HFF-Myc (cell line): ENCODE measurements around the gene CMIP.

Experiments used
- DNase-seq: peaks from one replicate; pipeline ENCODE4 v3.0.0-alpha.2; 2011; ENCODE audit warnings: low read depth; ENCODE audit errors: extremely low read depth
- H3K4me3 ChIP-seq: replicated peaks from 2 replicates; pipeline ENCODE4 v1.5.1; 2011; ENCODE audit warnings: low read depth, mild to moderate bottlenecking, control low read depth, low read length
- TF ChIP-seq, protein P1 (sequence below): IDR thresholded peaks from 2 replicates; pipeline ENCODE4 v1.5.1; 2012; ENCODE audit warnings: mild to moderate bottlenecking, low read depth, low read length, control low read depth; ENCODE audit errors: missing control alignments

The CMIP gene

DNA sequence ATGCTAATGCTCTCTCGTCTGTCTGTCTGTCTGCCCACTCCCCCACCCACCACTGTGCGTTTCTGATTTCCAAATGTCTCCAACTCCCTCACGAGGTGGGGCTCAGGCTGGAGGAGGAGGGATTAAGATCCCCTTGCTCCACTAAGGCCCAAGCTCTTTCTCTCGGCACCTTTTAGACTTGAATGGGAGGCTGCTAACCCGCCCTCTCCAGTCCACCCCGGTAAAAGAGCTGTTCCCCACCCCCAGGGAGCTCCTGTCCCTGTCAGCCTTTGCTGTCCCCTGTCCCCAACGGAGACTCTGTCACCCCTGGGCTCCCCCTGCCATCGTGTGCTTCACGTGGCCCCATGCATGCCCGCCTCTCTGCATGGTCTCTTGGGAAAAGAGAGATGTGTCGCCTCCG lies 266.0 kb downstream of the CMIP start:
- TF ChIP-seq, protein P1, sequence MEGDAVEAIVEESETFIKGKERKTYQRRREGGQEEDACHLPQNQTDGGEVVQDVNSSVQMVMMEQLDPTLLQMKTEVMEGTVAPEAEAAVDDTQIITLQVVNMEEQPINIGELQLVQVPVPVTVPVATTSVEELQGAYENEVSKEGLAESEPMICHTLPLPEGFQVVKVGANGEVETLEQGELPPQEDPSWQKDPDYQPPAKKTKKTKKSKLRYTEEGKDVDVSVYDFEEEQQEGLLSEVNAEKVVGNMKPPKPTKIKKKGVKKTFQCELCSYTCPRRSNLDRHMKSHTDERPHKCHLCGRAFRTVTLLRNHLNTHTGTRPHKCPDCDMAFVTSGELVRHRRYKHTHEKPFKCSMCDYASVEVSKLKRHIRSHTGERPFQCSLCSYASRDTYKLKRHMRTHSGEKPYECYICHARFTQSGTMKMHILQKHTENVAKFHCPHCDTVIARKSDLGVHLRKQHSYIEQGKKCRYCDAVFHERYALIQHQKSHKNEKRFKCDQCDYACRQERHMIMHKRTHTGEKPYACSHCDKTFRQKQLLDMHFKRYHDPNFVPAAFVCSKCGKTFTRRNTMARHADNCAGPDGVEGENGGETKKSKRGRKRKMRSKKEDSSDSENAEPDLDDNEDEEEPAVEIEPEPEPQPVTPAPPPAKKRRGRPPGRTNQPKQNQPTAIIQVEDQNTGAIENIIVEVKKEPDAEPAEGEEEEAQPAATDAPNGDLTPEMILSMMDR = no peak
- no peak for DNase-seq
- no peak overlapping the region for H3K4me3 ChIP-seq

DNA sequence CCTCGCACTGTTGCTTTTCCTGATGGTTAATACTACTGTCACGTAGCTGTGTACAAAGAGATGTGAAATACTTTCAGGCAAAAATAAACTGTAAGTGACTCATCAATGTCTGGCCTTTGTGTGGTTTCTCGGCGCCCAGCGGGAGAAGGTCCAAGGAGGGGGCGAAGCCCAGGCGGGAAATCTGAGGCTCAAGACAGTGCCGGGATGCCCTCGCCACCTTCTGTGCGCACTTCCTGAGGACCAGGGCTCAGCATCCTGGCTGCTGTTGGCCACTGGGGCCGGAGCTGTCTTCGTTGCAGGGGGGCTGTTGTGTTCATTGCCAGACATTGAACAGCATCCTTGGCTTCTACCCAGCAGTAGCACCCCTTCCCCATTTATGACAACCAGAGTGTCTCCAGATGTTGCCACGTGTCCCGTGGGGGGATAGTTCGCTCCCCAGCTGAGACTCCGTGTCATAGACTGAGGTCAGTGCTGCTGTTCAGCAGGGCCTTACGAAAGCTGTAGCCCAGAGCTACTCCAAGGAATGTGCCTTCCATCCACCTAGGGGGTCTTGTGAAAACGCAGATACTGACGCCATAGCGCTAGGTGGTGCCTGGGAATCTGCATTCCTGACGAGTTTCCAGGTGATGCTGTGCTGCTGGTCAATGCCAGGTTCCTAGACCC lies 267.2 kb downstream of the CMIP start:
- TF ChIP-seq, protein P1 = no peak
- peak; percentile 70 for DNase-seq

DNA sequence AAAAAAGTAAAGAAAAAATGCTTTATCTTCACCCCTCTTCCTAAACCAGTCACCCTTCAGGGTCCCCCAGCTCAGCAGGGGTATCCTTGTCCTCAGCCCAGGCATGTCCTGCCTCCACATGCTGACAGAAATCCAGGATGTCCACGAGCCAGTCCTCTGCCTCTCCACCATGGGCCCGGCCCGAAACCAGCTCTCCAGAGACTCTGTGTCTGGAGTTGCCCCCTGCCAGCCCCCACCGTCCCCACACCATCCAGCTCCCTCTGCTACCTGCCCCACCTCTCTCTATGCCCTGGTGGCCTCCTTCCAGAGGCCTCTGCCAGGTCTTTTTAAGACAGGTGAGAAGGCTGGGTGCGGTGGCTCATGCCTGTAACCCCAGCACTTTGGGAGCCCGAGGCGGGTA lies 268.1 kb downstream of the CMIP start:
- H3K4me3 ChIP-seq = no peak overlapping the region
- TF ChIP-seq, protein P1 = no peak
- no peak for DNase-seq

More for the DNA sequence above, 267.2 kb downstream of the CMIP start:
- H3K4me3 ChIP-seq = no peak overlapping the region

DNA sequence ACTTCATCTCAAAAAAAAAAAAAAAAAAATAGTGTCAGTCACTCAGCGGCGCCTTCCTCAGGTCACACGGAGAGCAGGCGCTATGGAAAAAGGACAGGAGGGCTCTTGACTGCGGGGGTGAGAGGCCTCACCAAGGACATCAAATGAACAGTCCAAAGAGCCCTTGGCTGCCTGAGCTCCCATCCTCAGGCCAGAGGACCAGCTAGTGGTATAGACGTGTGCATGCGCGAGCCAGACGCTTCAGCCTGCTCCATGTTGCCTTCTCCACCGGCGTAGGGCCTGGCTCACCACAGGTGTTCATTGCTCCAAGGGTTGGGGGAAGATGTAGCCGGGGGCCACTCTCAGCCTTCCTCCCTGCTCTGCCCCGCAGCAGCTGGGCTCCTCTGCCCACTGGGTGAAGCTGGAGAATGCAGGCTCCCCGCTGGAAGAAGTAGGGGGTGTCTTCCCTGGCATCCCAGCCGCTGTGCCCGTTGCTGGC lies 268.7 kb downstream of the CMIP start:
- DNase-seq = no peak
- TF ChIP-seq, protein P1 = no peak
- H3K4me3 ChIP-seq = no peak overlapping the region

DNA sequence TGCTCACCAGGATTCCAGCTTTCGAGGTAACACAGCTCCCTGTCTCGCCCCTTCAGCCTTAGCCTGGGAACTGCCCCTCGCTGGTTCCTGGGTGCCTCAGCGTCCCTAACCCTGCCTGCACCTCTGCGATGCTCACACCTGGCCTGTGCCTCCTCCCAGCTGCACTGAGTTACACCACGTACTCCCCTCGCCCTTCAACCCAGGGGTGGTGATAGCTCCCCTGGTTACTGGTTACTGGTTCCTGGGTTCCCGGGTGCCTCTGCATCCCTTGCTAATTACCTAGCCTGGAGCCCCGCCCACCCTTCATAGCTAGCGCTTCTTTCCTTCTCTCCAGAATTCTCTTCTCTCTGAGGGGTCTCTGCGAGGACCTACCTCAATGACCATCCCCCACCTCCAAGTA lies 269.2 kb downstream of the CMIP start:
- H3K4me3 ChIP-seq = no peak overlapping the region
- DNase-seq = no peak
- TF ChIP-seq, protein P1 = no peak

DNA sequence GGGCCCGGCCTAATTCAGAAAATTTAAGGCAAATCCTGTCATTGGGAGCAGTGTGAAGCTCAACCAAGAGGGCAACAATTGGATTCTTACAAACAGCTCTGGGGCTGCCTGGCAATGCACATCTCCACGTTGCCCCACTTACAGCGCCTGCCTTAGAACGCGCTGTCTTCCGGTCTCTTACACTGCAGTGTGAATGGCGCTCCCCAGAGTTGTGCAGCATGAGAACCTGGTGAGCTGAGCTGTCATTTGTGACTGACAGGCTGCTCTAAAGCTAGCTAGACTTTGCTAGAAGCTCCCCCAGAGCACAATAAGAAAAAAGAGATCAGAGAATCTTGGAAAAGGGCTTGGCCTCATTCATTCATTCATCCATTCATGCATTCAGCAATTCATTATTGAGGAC lies 270.0 kb downstream of the CMIP start:
- TF ChIP-seq, protein P1 = no peak
- DNase-seq = no peak
- H3K4me3 ChIP-seq = no peak overlapping the region
